ENCODE results near the gene CDC25B.
"Not testable (repeated sequence)": the region's sequence is repeated elsewhere in the genome, so short reads cannot be mapped to it uniquely, and the experiment has no call there.

Gene CDC25B

GRCh38 chr20:3785240-3786125 is 10.6 kb upstream of the CDC25B start:
- ATAC-seq (replicated peaks) (no peak), DNase-seq (no peak)
- Mint-ChIP-seq H3K36me3 (peaks cover 9 to 16% of the 10 kb centered on the region in 2 donors), H3K27me3 (no peaks in the 10 kb centered on the region), H3K27ac (no peak overlapping the region), H3K4me3 (peak overlapping the region; percentile 61 to 85), H3K4me1 (peaks cover 28 to 51% of the 10 kb centered on the region in 2 donors), H3K9me3 (no peaks in the 10 kb centered on the region)

DNA sequence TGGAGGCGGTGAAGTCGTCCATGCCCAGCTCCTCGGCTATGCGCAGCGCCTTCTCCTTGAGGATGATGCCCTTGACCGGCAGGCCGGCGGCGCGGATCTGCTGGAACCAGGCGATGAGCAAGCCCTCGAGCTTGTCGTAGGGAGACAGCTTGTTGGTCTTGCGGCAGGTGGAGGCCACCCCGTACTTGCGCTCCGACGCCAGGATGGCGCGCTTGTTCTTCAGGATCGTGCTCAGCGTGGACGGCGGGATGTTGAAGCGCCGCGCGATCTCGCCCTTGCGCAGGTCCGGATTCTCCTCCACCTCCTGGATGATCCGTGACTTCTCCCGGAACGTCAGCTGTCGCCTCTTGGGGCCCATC is 10.0 kb upstream of the CDC25B start:
- peak; percentile 38 to 57 for ATAC-seq (replicated peaks)
- H3K27ac Mint-ChIP-seq, result peak overlapping the region; percentile 81
- peak overlapping the region; percentile 85 to 86 for H3K4me3 Mint-ChIP-seq
- no peaks in the 10 kb centered on the region for H3K9me3 Mint-ChIP-seq
- DNase-seq, result no peak
- H3K27me3 Mint-ChIP-seq, result no peaks in the 10 kb centered on the region
- peaks cover 9 to 16% of the 10 kb centered on the region in 2 donors for H3K36me3 Mint-ChIP-seq
- peaks cover 23 to 45% of the 10 kb centered on the region in 2 donors for H3K4me1 Mint-ChIP-seq

- peak; percentile 90 for DNase-seq
- peak within 1 kb of the TSS; percentile 81 for H3K27ac Mint-ChIP-seq
- H3K4me1 Mint-ChIP-seq, result peaks cover 19 to 38% of the 10 kb centered on the region in 2 donors
- H3K9me3 Mint-ChIP-seq, result no peaks in the 10 kb centered on the region
- peaks cover 9 to 16% of the 10 kb centered on the region in 2 donors for H3K36me3 Mint-ChIP-seq
- no peaks in the 10 kb centered on the region for H3K27me3 Mint-ChIP-seq
- H3K4me3 Mint-ChIP-seq, result peak within 1 kb of the TSS; percentile 85 to 86
- ATAC-seq (replicated peaks), result peak; percentile 92 to 95
Observed at GRCh38 chr20:3786665-3787323, 9.3 kb upstream of the CDC25B start, which contains the start of gene CENPB. CENPB (minus strand) TSS chr20:3786740; CDS start chr20:3786483, 257 bp downstream.

GRCh38 chr20:3787324-3788014 is 8.6 kb upstream of the CDC25B start:
- no peak for DNase-seq
- peaks cover 9 to 16% of the 10 kb centered on the region in 2 donors for H3K36me3 Mint-ChIP-seq
- no peak overlapping the region for H3K27ac Mint-ChIP-seq
- no peaks in the 10 kb centered on the region for H3K27me3 Mint-ChIP-seq
- H3K4me1 Mint-ChIP-seq, result peaks cover 19 to 34% of the 10 kb centered on the region in 2 donors
- no peaks in the 10 kb centered on the region for H3K9me3 Mint-ChIP-seq
- peak overlapping the region in 1 of 2 donors; percentile 8 for H3K4me3 Mint-ChIP-seq
- ATAC-seq (replicated peaks), result no peak

- no peak overlapping the region for H3K4me3 Mint-ChIP-seq
- H3K27me3 Mint-ChIP-seq, result no peaks in the 10 kb centered on the region
- H3K4me1 Mint-ChIP-seq, result peaks cover 13 to 29% of the 10 kb centered on the region in 2 donors
- H3K9me3 Mint-ChIP-seq, result no peaks in the 10 kb centered on the region
- no peak for DNase-seq
- peaks cover 9 to 12% of the 10 kb centered on the region in 2 donors for H3K36me3 Mint-ChIP-seq
- no peak for ATAC-seq (replicated peaks)
- H3K27ac Mint-ChIP-seq, result no peak overlapping the region
Observed at GRCh38 chr20:3788685-3789155, 7.4 kb upstream of the CDC25B start.

GRCh38 chr20:3789201-3789600 is 6.9 kb upstream of the CDC25B start:
- not testable (repeated sequence) for H3K9me3 Mint-ChIP-seq; DNase-seq; H3K27me3 Mint-ChIP-seq; H3K4me3 Mint-ChIP-seq; ATAC-seq (replicated peaks); H3K27ac Mint-ChIP-seq
- peaks cover 13 to 24% of the 10 kb centered on the region in 2 donors for H3K4me1 Mint-ChIP-seq
- peaks cover 9 to 11% of the 10 kb centered on the region in 2 donors for H3K36me3 Mint-ChIP-seq

DNA sequence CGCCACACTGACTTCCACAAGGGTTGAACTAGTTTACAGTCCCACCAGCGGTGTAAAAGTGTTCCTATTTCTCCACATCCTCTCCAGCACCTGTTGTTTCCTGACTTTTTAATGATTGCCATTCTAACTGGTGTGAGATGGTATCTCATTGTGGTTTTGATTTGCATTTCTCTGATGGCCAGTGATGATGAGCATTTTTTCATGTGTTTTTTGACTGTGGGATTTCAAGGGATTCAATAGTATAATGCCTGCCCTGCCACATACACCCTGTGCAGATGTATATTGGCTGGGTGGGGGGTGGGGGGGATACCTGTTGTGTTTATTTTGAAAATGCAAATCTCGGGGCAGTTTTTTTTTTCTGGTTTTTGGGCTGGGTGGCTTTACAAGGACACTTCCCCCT is 1.9 kb upstream of the CDC25B start:
- H3K36me3 Mint-ChIP-seq; DNase-seq; H3K27me3 Mint-ChIP-seq; H3K4me3 Mint-ChIP-seq; H3K27ac Mint-ChIP-seq; H3K9me3 Mint-ChIP-seq; ATAC-seq (replicated peaks): not testable (repeated sequence)
- H3K4me1 Mint-ChIP-seq, result peaks cover 21 to 39% of the 10 kb centered on the region in 2 donors

DNA sequence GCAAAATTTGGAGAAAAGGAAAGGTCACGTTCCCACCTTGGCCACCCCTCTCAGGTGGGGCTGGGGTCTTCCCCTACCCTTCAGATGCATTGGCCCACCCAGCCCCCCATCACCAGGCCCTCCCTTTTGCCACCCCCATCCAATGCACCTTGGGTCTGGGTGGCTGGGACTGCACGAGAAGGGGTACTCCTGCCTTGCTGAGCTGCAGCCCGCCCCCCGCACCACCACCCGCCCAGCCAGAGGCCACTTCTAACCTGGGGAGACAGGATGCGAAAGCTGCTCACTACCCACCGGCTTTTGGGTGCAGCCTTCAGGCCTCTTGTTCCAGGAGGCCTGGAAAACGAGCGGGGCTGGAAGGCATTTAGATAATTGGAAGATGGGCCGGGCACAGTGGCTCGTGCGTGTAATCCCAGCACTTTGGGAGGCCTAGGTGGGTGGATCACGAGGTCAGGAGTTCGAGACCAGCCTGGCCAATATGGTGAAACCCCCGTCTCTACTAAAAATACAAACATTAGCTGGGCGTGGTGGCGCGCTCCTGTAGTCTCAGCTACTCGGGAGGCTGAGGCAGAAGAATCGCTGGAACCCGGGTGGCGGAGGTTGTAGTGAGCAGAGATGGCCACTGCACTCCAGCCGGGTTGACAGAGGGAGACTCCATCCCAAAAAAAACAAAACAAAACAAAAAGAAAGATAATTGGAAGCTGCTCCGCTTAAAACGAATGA is 1.2 kb upstream of the CDC25B start:
- ATAC-seq (replicated peaks) (no peak), DNase-seq (no peak)
- Mint-ChIP-seq H3K27ac (peak overlapping the region; percentile 96), H3K27me3 (no peaks in the 10 kb centered on the region), H3K4me3 (peak overlapping the region; percentile 91 to 96), H3K9me3 (no peaks in the 10 kb centered on the region), H3K4me1 (peaks cover 28 to 46% of the 10 kb centered on the region in 2 donors), H3K36me3 (peaks cover 0 to 4% of the 10 kb centered on the region in 2 donors)

- Mint-ChIP-seq H3K27ac (peak overlapping the region; percentile 59), H3K27me3 (no peaks in the 10 kb centered on the region), H3K4me3 (peak overlapping the region; percentile 91 to 96), H3K9me3 (no peaks in the 10 kb centered on the region), H3K4me1 (peaks cover 42 to 64% of the 10 kb centered on the region in 2 donors), H3K36me3 (peaks cover 3 to 4% of the 10 kb centered on the region in 2 donors)
- ATAC-seq (replicated peaks) (peak; percentile 2 to 4), DNase-seq (no peak)
Observed at GRCh38 chr20:3796477-3797225, 541 bp downstream of the CDC25B start.

GRCh38 chr20:3797226-3797545 is 1.1 kb downstream of the CDC25B start:
- H3K9me3 Mint-ChIP-seq, result no peaks in the 10 kb centered on the region
- H3K36me3 Mint-ChIP-seq, result peaks cover 4 to 7% of the 10 kb centered on the region in 2 donors

GRCh38 chr20:3797592-3798372 is 1.7 kb downstream of the CDC25B start:
- DNase-seq, result no peak
- ATAC-seq (replicated peaks), result no peak
- peaks cover 8 to 12% of the 10 kb centered on the region in 2 donors for H3K36me3 Mint-ChIP-seq
- H3K9me3 Mint-ChIP-seq, result no peaks in the 10 kb centered on the region
- peak overlapping the region; percentile 91 to 96 for H3K4me3 Mint-ChIP-seq
- H3K27ac Mint-ChIP-seq, result peak overlapping the region; percentile 59
- peaks cover 47 to 75% of the 10 kb centered on the region in 2 donors for H3K4me1 Mint-ChIP-seq
- H3K27me3 Mint-ChIP-seq, result no peaks in the 10 kb centered on the region

More at GRCh38 chr20:3797226-3797545, 1.1 kb downstream of the CDC25B start:
- ATAC-seq (replicated peaks), result no peak
- Mint-ChIP-seq H3K27ac (peak overlapping the region; percentile 59), H3K4me3 (peak overlapping the region; percentile 91 to 96), H3K27me3 (no peaks in the 10 kb centered on the region), H3K4me1 (peaks cover 42 to 69% of the 10 kb centered on the region in 2 donors)
- no peak for DNase-seq

DNA sequence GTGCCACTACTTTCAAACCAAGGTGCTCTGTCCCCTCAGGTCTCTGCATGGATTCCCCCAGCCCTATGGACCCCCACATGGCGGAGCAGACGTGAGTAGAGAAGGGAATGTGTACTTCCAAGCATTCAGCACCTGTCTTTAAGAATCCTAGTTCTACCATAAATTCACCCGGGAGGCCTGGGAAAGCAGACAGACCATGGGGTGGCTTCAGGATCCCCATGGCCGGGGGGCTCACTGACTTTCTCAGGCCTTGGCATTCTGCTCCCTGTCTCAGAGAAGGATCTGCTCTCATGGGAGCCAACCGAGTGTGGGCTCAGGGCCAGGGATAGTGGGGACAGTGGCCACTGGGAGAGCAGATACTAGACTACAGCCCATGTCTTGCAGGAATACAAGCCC is 2.3 kb downstream of the CDC25B start:
- Mint-ChIP-seq H3K4me1 (peaks cover 52 to 81% of the 10 kb centered on the region in 2 donors), H3K4me3 (peak overlapping the region; percentile 41 to 52), H3K36me3 (peaks cover 12 to 17% of the 10 kb centered on the region in 2 donors), H3K27me3 (no peaks in the 10 kb centered on the region), H3K27ac (peak overlapping the region; percentile 59), H3K9me3 (no peaks in the 10 kb centered on the region)
- DNase-seq, result no peak
- ATAC-seq (replicated peaks), result no peak
